Mesendoderm (in vitro differentiated cells): ENCODE results near the gene TNFRSF14.

Experiments
- DNase-seq: peaks from one replicate; pipeline ENCODE4 v3.0.0; 2013
- H2AK5ac ChIP-seq: 2 replicates; pipeline ENCODE4 v1.6.1; 2013; ENCODE audit warnings: low read length, inconsistent platforms
- H2BK120ac ChIP-seq: 2 replicates; pipeline ENCODE4 v1.6.1; 2013; ENCODE audit warnings: low read depth, mild to moderate bottlenecking, low read length, moderate library complexity, mixed read lengths
- H2BK15ac ChIP-seq: replicated peaks from 2 replicates; pipeline ENCODE4 v1.6.1; 2013; ENCODE audit warnings: low read depth, mild to moderate bottlenecking, moderate library complexity
- H2BK5ac ChIP-seq: 2 replicates; pipeline ENCODE4 v1.6.1; 2013; ENCODE audit warnings: low read length, inconsistent platforms
- H3K18ac ChIP-seq: 2 replicates; pipeline ENCODE4 v1.6.1; 2013; ENCODE audit warnings: mild to moderate bottlenecking, low read length, mixed read lengths
- H3K23ac ChIP-seq: one replicate; pipeline ENCODE4 v1.6.1; 2013; ENCODE audit warnings: low read length
- H3K27ac ChIP-seq: 2 replicates; pipeline ENCODE4 v1.5.1; 2013; ENCODE audit warnings: low read depth, mild to moderate bottlenecking, inconsistent platforms, low read length, moderate library complexity
- H3K27me3 ChIP-seq: 2 replicates; pipeline ENCODE4 v1.6.1; 2013; ENCODE audit warnings: low read length, control low read depth, mild to moderate bottlenecking, inconsistent platforms; ENCODE audit not compliant: insufficient read depth, poor library complexity
- H3K36me3 ChIP-seq: 2 replicates; pipeline ENCODE4 v1.6.1; 2013; ENCODE audit warnings: low read length, inconsistent platforms; ENCODE audit not compliant: control insufficient read depth, insufficient read depth
- H3K4ac ChIP-seq: one replicate; pipeline ENCODE4 v1.6.1; 2013; ENCODE audit warnings: low read depth, mild to moderate bottlenecking, low read length, moderate library complexity
- H3K4me1 ChIP-seq: 2 replicates; pipeline ENCODE4 v1.6.1; 2013; ENCODE audit warnings: low read depth, low read length, inconsistent platforms; ENCODE audit not compliant: control insufficient read depth
- H3K4me2 ChIP-seq: 2 replicates; pipeline ENCODE4 v1.6.1; 2013; ENCODE audit warnings: low read length
- H3K4me3 ChIP-seq: 2 replicates; pipeline ENCODE4 v1.5.1; 2013; ENCODE audit warnings: mild to moderate bottlenecking, low read length
- H3K56ac ChIP-seq: one replicate; pipeline ENCODE4 v1.6.1; 2013; ENCODE audit warnings: low read length
- H3K79me1 ChIP-seq: 2 replicates; pipeline ENCODE4 v1.6.1; 2013; ENCODE audit warnings: low read length, inconsistent platforms
- H3K79me2 ChIP-seq: 2 replicates; pipeline ENCODE4 v1.6.1; 2013; ENCODE audit warnings: mild to moderate bottlenecking, low read length; ENCODE audit not compliant: control insufficient read depth, insufficient read depth
- H3K9ac ChIP-seq: 2 replicates; pipeline ENCODE4 v1.6.1; 2013; ENCODE audit warnings: low read length, inconsistent platforms
- H4K5ac ChIP-seq: one replicate; pipeline ENCODE4 v1.6.1; 2013; ENCODE audit warnings: low read length
- H4K8ac ChIP-seq: one replicate; pipeline ENCODE4 v1.6.1; 2013; ENCODE audit warnings: low read depth, mild to moderate bottlenecking, control low read depth, low read length, moderate library complexity
- WGBS: extraction: QIAGEN DNeasy Blood & Tissue Kit; methylation state at CpG from one replicate; pipeline ENCODE4 v1.1.7; 2013; ENCODE audit warnings: low lambda C conversion rate, missing lambda C conversion rate; ENCODE audit not compliant: insufficient coverage; ENCODE audit errors: extremely low coverage; 5-methylcytosine and 5-hydroxymethylcytosine counted together

The TNFRSF14 gene

GRCh38 chr1:2594641-2595131 is 38.5 kb downstream of the TNFRSF14 start:
- no peaks in the 10 kb centered on the region for H3K36me3 ChIP-seq
- H3K4me2 ChIP-seq, result no peak overlapping the region
- no CpG with 5 or more reads among the region's 17 CpGs for WGBS
- H3K4me1 ChIP-seq, result no peaks in the 10 kb centered on the region
- no peaks in the 10 kb centered on the region for H3K27me3 ChIP-seq
- H3K4me3 ChIP-seq, result no peak overlapping the region
- no peaks in the 10 kb centered on the region for H3K79me1 ChIP-seq
- no peak overlapping the region for H2BK15ac ChIP-seq
- H3K9ac ChIP-seq, result no peak overlapping the region
- H2AK5ac ChIP-seq, result no peak overlapping the region
- H2BK5ac ChIP-seq, result no peak overlapping the region
- DNase-seq, result no peak
- H3K18ac ChIP-seq, result no peak overlapping the region
- no peak overlapping the region for H3K23ac ChIP-seq
- H3K56ac ChIP-seq, result no peak overlapping the region
- H3K79me2 ChIP-seq, result no peaks in the 10 kb centered on the region
- H3K27ac ChIP-seq, result no peak overlapping the region
- no peak overlapping the region for H2BK120ac ChIP-seq
- no peak overlapping the region for H4K5ac ChIP-seq
- no peak overlapping the region for H4K8ac ChIP-seq
- no peak overlapping the region for H3K4ac ChIP-seq

- H2BK5ac ChIP-seq, result no peak overlapping the region
- no peaks in the 10 kb centered on the region for H3K79me1 ChIP-seq
- no CpG with 5 or more reads among the region's 19 CpGs for WGBS
- no peaks in the 10 kb centered on the region for H3K36me3 ChIP-seq
- H3K23ac ChIP-seq, result no peak overlapping the region
- H3K27ac ChIP-seq, result no peak overlapping the region
- H3K9ac ChIP-seq, result no peak overlapping the region
- no peaks in the 10 kb centered on the region for H3K79me2 ChIP-seq
- H3K18ac ChIP-seq, result no peak overlapping the region
- H3K56ac ChIP-seq, result no peak overlapping the region
- H4K8ac ChIP-seq, result no peak overlapping the region
- H3K4ac ChIP-seq, result no peak overlapping the region
- H3K4me2 ChIP-seq, result no peak overlapping the region
- no peak overlapping the region for H2BK15ac ChIP-seq
- H3K27me3 ChIP-seq, result no peaks in the 10 kb centered on the region
- H4K5ac ChIP-seq, result no peak overlapping the region
- no peaks in the 10 kb centered on the region for H3K4me1 ChIP-seq
- no peak for DNase-seq
- H3K4me3 ChIP-seq, result no peak overlapping the region
- H2AK5ac ChIP-seq, result no peak overlapping the region
- H2BK120ac ChIP-seq, result no peak overlapping the region
These were observed 39.2 kb downstream of the TNFRSF14 start for GRCh38 chr1:2595261-2595811.

GRCh38 chr1:2595812-2596529 is 39.8 kb downstream of the TNFRSF14 start:
- Histone ChIP-seq H3K27me3 (no peaks in the 10 kb centered on the region), H2BK15ac (no peak overlapping the region)
- no peak for DNase-seq

GRCh38 chr1:2596530-2597333 is 40.6 kb downstream of the TNFRSF14 start:
- Histone ChIP-seq H3K56ac (no peak overlapping the region), H2BK120ac (no peak overlapping the region), H3K27ac (no peak overlapping the region), H3K79me2 (no peaks in the 10 kb centered on the region), H3K9ac (no peak overlapping the region), H3K4ac (no peak overlapping the region), H3K23ac (no peak overlapping the region), H3K4me2 (no peak overlapping the region), H2BK15ac (no peak overlapping the region), H2AK5ac (no peak overlapping the region), H3K4me3 (no peak overlapping the region), H3K27me3 (no peaks in the 10 kb centered on the region), H3K4me1 (no peaks in the 10 kb centered on the region), H4K8ac (no peak overlapping the region), H4K5ac (no peak overlapping the region), H2BK5ac (no peak overlapping the region), H3K79me1 (no peaks in the 10 kb centered on the region), H3K36me3 (no peaks in the 10 kb centered on the region), H3K18ac (no peak overlapping the region)
- DNase-seq, result no peak
- no CpG with 5 or more reads among the region's 28 CpGs for WGBS

More at GRCh38 chr1:2595812-2596529, 39.8 kb downstream of the TNFRSF14 start:
- Histone ChIP-seq H3K27ac (no peak overlapping the region), H3K9ac (no peak overlapping the region), H3K79me1 (no peaks in the 10 kb centered on the region), H3K4me2 (no peak overlapping the region), H3K56ac (no peak overlapping the region), H3K4me3 (no peak overlapping the region), H2AK5ac (no peak overlapping the region), H3K36me3 (no peaks in the 10 kb centered on the region), H3K18ac (no peak overlapping the region), H3K4ac (no peak overlapping the region), H3K4me1 (no peaks in the 10 kb centered on the region), H3K79me2 (no peaks in the 10 kb centered on the region), H4K5ac (no peak overlapping the region), H2BK120ac (no peak overlapping the region), H2BK5ac (no peak overlapping the region), H3K23ac (no peak overlapping the region), H4K8ac (no peak overlapping the region)
- no CpG with 5 or more reads among the region's 31 CpGs for WGBS

GRCh38 chr1:2597441-2598328 is 41.5 kb downstream of the TNFRSF14 start:
- H3K23ac ChIP-seq, result no peak overlapping the region
- no peak overlapping the region for H3K9ac ChIP-seq
- no peak overlapping the region for H3K4me3 ChIP-seq
- no peak for DNase-seq
- no peaks in the 10 kb centered on the region for H3K36me3 ChIP-seq
- no peak overlapping the region for H2BK120ac ChIP-seq
- WGBS, result no CpG with 5 or more reads among the region's 34 CpGs
- H3K79me2 ChIP-seq, result no peaks in the 10 kb centered on the region
- H4K5ac ChIP-seq, result no peak overlapping the region
- no peak overlapping the region for H4K8ac ChIP-seq
- H3K4me1 ChIP-seq, result no peaks in the 10 kb centered on the region
- H3K27ac ChIP-seq, result no peak overlapping the region
- H3K79me1 ChIP-seq, result no peaks in the 10 kb centered on the region
- no peak overlapping the region for H2AK5ac ChIP-seq
- H3K56ac ChIP-seq, result no peak overlapping the region
- H3K27me3 ChIP-seq, result no peaks in the 10 kb centered on the region
- no peak overlapping the region for H3K4me2 ChIP-seq
- no peak overlapping the region for H2BK15ac ChIP-seq
- no peak overlapping the region for H3K4ac ChIP-seq
- H2BK5ac ChIP-seq, result no peak overlapping the region
- no peak overlapping the region for H3K18ac ChIP-seq
